Fibroblast of skin of right biceps (primary cell): ENCODE measurements around the gene KREMEN1.

Experiments
- DNase-seq: peaks from one replicate; pipeline ENCODE4 v3.0.0-alpha.2; 2013

The KREMEN1 gene

GRCh38 chr22:29134448-29134847, 61.6 kb downstream of the KREMEN1 start:
- DNase-seq: no peak

- no peak for DNase-seq
Observed at GRCh38 chr22:29136782-29137700, 64.2 kb downstream of the KREMEN1 start.

GRCh38 chr22:29138556-29139305, 65.9 kb downstream of the KREMEN1 start:
- DNase-seq: no peak

GRCh38 chr22:29139965-29140782, 67.3 kb downstream of the KREMEN1 start:
- DNase-seq: no peak

GRCh38 chr22:29141078-29141688, 68.3 kb downstream of the KREMEN1 start:
- no peak for DNase-seq

GRCh38 chr22:29142116-29142515, 69.3 kb downstream of the KREMEN1 start:
- DNase-seq: no peak

- no peak for DNase-seq
Observed at GRCh38 chr22:29143941-29144785, 71.3 kb downstream of the KREMEN1 start.

- DNase-seq: no peak
Observed at GRCh38 chr22:29144786-29145160, 71.9 kb downstream of the KREMEN1 start.

GRCh38 chr22:29145321-29146072, 72.7 kb downstream of the KREMEN1 start:
- no peak for DNase-seq

- DNase-seq: no peak
Observed at GRCh38 chr22:29146091-29146560, 73.3 kb downstream of the KREMEN1 start.

GRCh38 chr22:29146771-29147170, 73.9 kb downstream of the KREMEN1 start:
- no peak for DNase-seq

GRCh38 chr22:29147331-29147899, 74.6 kb downstream of the KREMEN1 start:
- DNase-seq: no peak

GRCh38 chr22:29148036-29148435, 75.2 kb downstream of the KREMEN1 start:
- no peak for DNase-seq

GRCh38 chr22:29148826-29149225, 76.0 kb downstream of the KREMEN1 start:
- DNase-seq: no peak

- no peak for DNase-seq
Observed at GRCh38 chr22:29149841-29150555, 77.2 kb downstream of the KREMEN1 start.

GRCh38 chr22:29150701-29151100, 77.9 kb downstream of the KREMEN1 start:
- DNase-seq: no peak

- DNase-seq: no peak
Observed at GRCh38 chr22:29151316-29151715, 78.5 kb downstream of the KREMEN1 start.

- no peak for DNase-seq
Observed at GRCh38 chr22:29152045-29152953, 79.5 kb downstream of the KREMEN1 start.
